ENCODE results near the gene RAP1GAP2. TPM values are rescaled to one million over a fixed set of nuclear protein-coding genes. Genes with fewer than 3 reads are reported as not detected.

Gene RAP1GAP2
- total RNA-seq, 2 experiments from 2014 or later: 11.3 to 28.2 TPM

GRCh38 chr17:2911035-2911754 is 115.0 kb downstream of the RAP1GAP2 start:
- TF ChIP-seq EZH2phosphoT487 (IDR thresholded peaks at IDR 0.05; ENCODE audit: borderline replicate concordance, low read depth, low read length): no peak
- no peak for TF ChIP-seq CTCF (conservative IDR thresholded peaks at IDR 0.05; ENCODE audit: low read length)
- POLR2A ChIA-PET: no interaction called here

GRCh38 chr17:2911755-2912111 is 115.5 kb downstream of the RAP1GAP2 start:
- no peaks in the 10 kb centered on the region for H3K79me2 ChIP-seq (ENCODE audit: insufficient read depth, low read depth, low read length)
- intact Hi-C loops (cut with micrococcal nuclease; ENCODE audit: unreplicated experiment): no loop called here
- ChIA-PET POLR2A (no interaction called here), CTCF (ENCODE audit: unreplicated experiment) (no interaction called here)
- H3K4me1 ChIP-seq (ENCODE audit: insufficient read depth, low read length, poor library complexity, severe bottlenecking): no peaks in the 10 kb centered on the region
- H3K4me3 ChIP-seq (ENCODE audit: low read depth, low read length, poor library complexity, severe bottlenecking): no peak overlapping the region
- H3K27ac ChIP-seq (ENCODE audit: low read depth, low read length, poor library complexity, severe bottlenecking): no peak overlapping the region
- DNase-seq (ENCODE audit: low spot score): no peak
- H3K9me3 ChIP-seq (ENCODE audit: low read length): peaks cover 4% of the 10 kb centered on the region; the same call in 1 of the 2 replicates
- peaks cover 8% of the 10 kb centered on the region for H3K36me3 ChIP-seq (ENCODE audit: insufficient read depth, low read length)
- no peak overlapping the region for H2AFZ ChIP-seq (ENCODE audit: low read length)
- H4K20me1 ChIP-seq (ENCODE audit: insufficient read depth, low read length): no peaks in the 10 kb centered on the region
- H3K4me2 ChIP-seq (ENCODE audit: low read length): no peak overlapping the region
- no TSS peak for BruUV-seq (replicated peaks)
- no peaks in the 10 kb centered on the region for H3K9me2 ChIP-seq (ENCODE audit: insufficient read depth, low read length)
- TF ChIP-seq EZH2phosphoT487 (IDR thresholded peaks at IDR 0.05; ENCODE audit: borderline replicate concordance, low read depth, low read length): no peak
- no peak for TF ChIP-seq CTCF (conservative IDR thresholded peaks at IDR 0.05; ENCODE audit: low read length)

More at GRCh38 chr17:2911035-2911754, 115.0 kb downstream of the RAP1GAP2 start:
- no peak overlapping the region for H3K4me3 ChIP-seq (ENCODE audit: low read depth, low read length, poor library complexity, severe bottlenecking)
- CTCF ChIA-PET (ENCODE audit: unreplicated experiment): no interaction called here
- BruUV-seq (replicated peaks): no TSS peak
- no peaks in the 10 kb centered on the region for H4K20me1 ChIP-seq (ENCODE audit: insufficient read depth, low read length)
- intact Hi-C loops (cut with micrococcal nuclease; ENCODE audit: unreplicated experiment): no loop called here
- H3K4me1 ChIP-seq (ENCODE audit: insufficient read depth, low read length, poor library complexity, severe bottlenecking): no peaks in the 10 kb centered on the region
- no peak overlapping the region for H2AFZ ChIP-seq (ENCODE audit: low read length)
- H3K79me2 ChIP-seq (ENCODE audit: insufficient read depth, low read depth, low read length): no peaks in the 10 kb centered on the region
- no peak overlapping the region for H3K4me2 ChIP-seq (ENCODE audit: low read length)
- H3K9me2 ChIP-seq (ENCODE audit: insufficient read depth, low read length): no peaks in the 10 kb centered on the region
- peaks cover 5% of the 10 kb centered on the region; the same call in 1 of the 2 replicates for H3K9me3 ChIP-seq (ENCODE audit: low read length)
- H3K27ac ChIP-seq (ENCODE audit: low read depth, low read length, poor library complexity, severe bottlenecking): no peak overlapping the region
- DNase-seq (ENCODE audit: low spot score): no peak
- H3K36me3 ChIP-seq (ENCODE audit: insufficient read depth, low read length): peaks cover 14% of the 10 kb centered on the region

GRCh38 chr17:2912754-2913153 is 116.5 kb downstream of the RAP1GAP2 start:
- no TSS peak for BruUV-seq (replicated peaks)
- TF ChIP-seq CTCF (conservative IDR thresholded peaks at IDR 0.05; ENCODE audit: low read length) (no peak), EZH2phosphoT487 (IDR thresholded peaks at IDR 0.05; ENCODE audit: borderline replicate concordance, low read depth, low read length) (no peak)
- ChIA-PET POLR2A (no interaction called here), CTCF (ENCODE audit: unreplicated experiment) (no interaction called here)
- Histone ChIP-seq H3K4me1 (ENCODE audit: insufficient read depth, low read length, poor library complexity, severe bottlenecking) (no peaks in the 10 kb centered on the region), H3K4me3 (ENCODE audit: low read depth, low read length, poor library complexity, severe bottlenecking) (no peak overlapping the region), H3K9me2 (ENCODE audit: insufficient read depth, low read length) (no peaks in the 10 kb centered on the region), H3K79me2 (ENCODE audit: insufficient read depth, low read depth, low read length) (no peaks in the 10 kb centered on the region), H3K4me2 (ENCODE audit: low read length) (no peak overlapping the region), H3K27ac (ENCODE audit: low read depth, low read length, poor library complexity, severe bottlenecking) (no peak overlapping the region), H2AFZ (ENCODE audit: low read length) (no peak overlapping the region), H3K9me3 (ENCODE audit: low read length) (no peaks in the 10 kb centered on the region), H3K36me3 (ENCODE audit: insufficient read depth, low read length) (peaks cover 4% of the 10 kb centered on the region; the same call in 1 of the 2 replicates), H4K20me1 (ENCODE audit: insufficient read depth, low read length) (no peaks in the 10 kb centered on the region)
- DNase-seq (ENCODE audit: low spot score): no peak
- intact Hi-C loops (cut with micrococcal nuclease; ENCODE audit: unreplicated experiment): no loop called here
